ENCODE measurements around the gene C1orf21.

DNA sequence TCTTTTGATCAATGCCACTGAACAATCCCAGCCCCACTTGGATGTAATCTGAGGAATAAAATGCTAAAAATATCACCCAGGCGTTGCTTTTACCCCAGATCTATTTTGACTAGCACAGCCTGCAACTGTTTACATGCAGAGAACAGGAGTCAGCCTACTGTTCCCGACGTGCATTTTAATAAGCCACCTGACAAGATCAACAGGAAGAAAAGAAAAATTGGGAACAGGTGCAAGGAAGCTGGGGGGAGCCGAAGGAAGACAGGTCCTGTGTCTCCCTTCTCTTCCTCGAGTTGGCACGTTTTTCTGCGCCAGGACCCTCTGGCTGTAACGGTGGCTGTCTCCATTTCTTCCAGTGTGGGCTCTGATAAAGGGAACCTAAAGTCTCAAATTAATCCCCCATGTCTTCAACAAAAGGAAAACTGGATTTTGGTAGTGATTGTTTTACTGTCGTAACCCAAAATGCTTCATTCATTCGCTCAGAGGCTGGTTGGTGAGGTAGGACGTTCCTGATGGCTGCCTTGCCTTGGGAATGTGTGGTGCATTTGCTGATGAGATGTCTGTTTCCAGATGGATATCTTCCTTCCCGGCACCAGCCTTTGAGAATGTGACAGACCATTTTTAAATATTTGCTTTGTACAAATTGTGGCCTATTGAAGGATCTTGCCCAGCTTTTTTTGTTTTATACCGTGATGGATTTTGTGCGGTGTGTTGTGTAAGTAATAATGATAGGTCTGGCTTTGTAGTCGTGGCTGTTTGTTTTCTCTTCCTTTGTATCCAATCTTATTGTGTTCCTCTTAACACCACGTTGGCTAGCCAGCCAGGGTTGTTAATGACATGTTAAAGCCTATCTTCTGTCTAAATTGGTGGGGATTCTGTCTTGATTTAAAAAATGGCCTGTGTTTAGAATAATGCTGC is 117.5 kb downstream of the C1orf21 start:
- no peak for TF ChIP-seq POLR2A (IDR thresholded peaks at IDR 0.05; ENCODE audit: low read length)
- no peak for TF ChIP-seq GATA1 (IDR thresholded peaks at IDR 0.05; ENCODE audit: low read depth, low read length)
